A549 (cell line): Measurements from ENCODE around the gene BCAS3. TPM values are rescaled to one million over a fixed set of nuclear protein-coding genes. Genes with fewer than 3 reads are reported as not detected.

Experiments
- ATAC-seq, 2 experiments: fragments of 200-7000 bp in 1 of 2; fragments of >200 bp in 1 of 2; cut with Nextera tagmentation in 1 of 2; cut with Tn5 transposase in 1 of 2; 3 replicates each; pipeline versions ENCODE4 v1.8.0 to v1.9.1; 2018 to 2020; ENCODE audit warnings: mild to moderate bottlenecking in 1 of 2, moderate library complexity in 1 of 2
- CTCF ChIA-PET: fragments of 300-600 bp; sonication (Branson Sonifier 250); formaldehyde crosslinking; extraction: SDS; loops from one replicate; lab custom pipeline; 2021; ENCODE audit warnings: antibody characterized with exemption, inconsistent platforms; lab: Yijun Ruan, JAX
- POLR2A ChIA-PET: fragments of 350-600 bp; formaldehyde crosslinking; extraction: SDS; loops from one replicate; lab custom pipeline; 2021; ENCODE audit warnings: antibody characterized with exemption, inconsistent platforms; lab: Yijun Ruan, JAX
- DNase-seq, 2 experiments: peaks; one replicate each; pipeline versions ENCODE4 v3.0.0 to v3.0.0-alpha.2; 2011 to 2016; ENCODE audit warnings: low read depth in 1 of 2, low spot score in 1 of 2
- FAIRE-seq: peaks from 2 replicates; lab custom pipeline; 2011; peaks lifted over from hg19 to GRCh38; lab: Jason Lieb, UNC
- H3K27ac ChIP-seq, 2 experiments: fragments of >200 bp; sonication (Bioruptor Twin); formaldehyde crosslinking; 3 replicates each; pipeline ENCODE4 v1.5.1; 2016 to 2017
- H3K4me1 ChIP-seq: fragments of >200 bp; sonication (Bioruptor Twin); formaldehyde crosslinking; 3 replicates; pipeline ENCODE4 v1.6.1; 2016
- H3K4me2 ChIP-seq: fragments of >200 bp; sonication (Bioruptor Twin); formaldehyde crosslinking; 3 replicates; pipeline ENCODE4 v1.6.1; 2016
- H3K4me3 ChIP-seq: fragments of >200 bp; sonication (Bioruptor Twin); formaldehyde crosslinking; 3 replicates; pipeline ENCODE4 v1.5.1; 2016
- H3K9me3 ChIP-seq: fragments of >200 bp; sonication (Bioruptor Twin); formaldehyde crosslinking; 3 replicates; pipeline ENCODE4 v1.6.1; 2016
- BHLHE40 ChIP-seq: IDR thresholded peaks from 2 replicates; pipeline ENCODE4 v1.6.1; 2012; ENCODE audit warnings: low read depth, low read length, inconsistent platforms
- CEBPB ChIP-seq, 2 experiments: fragments of >200 bp in 1 of 2; sonication (Bioruptor Twin) in 1 of 2; formaldehyde crosslinking in 1 of 2; IDR thresholded peaks; 2 replicates each; pipeline ENCODE4 v1.6.1; 2012 to 2016
- CHD2 ChIP-seq: fragments of 150-350 bp; IDR thresholded peaks from 2 replicates; pipeline ENCODE4 v1.6.1; 2014; ENCODE audit warnings: low read length; ENCODE audit not compliant: partially characterized antibody
- EHMT2 ChIP-seq: fragments of 200-600 bp; sonication (generic); IDR thresholded peaks from 2 replicates; pipeline ENCODE4 v1.6.1; 2016; ENCODE audit warnings: antibody characterized with exemption, low read depth, mild to moderate bottlenecking, moderate library complexity
- FOXS1 ChIP-seq: fragments of 250-450 bp; sonication (Bioruptor Pico); IDR thresholded peaks from 2 replicates; pipeline ENCODE4 v1.5.0; 2020; ENCODE audit warnings: mild to moderate bottlenecking, moderate library complexity
- GATA3 ChIP-seq: IDR thresholded peaks from 2 replicates; pipeline ENCODE4 v1.6.1; 2012; ENCODE audit warnings: borderline replicate concordance
- HDAC2 ChIP-seq: fragments of 200-600 bp; sonication (generic); IDR thresholded peaks from 2 replicates; pipeline ENCODE4 v1.6.1; 2016
- HEYL ChIP-seq: fragments of 250-450 bp; sonication (Bioruptor Pico); IDR thresholded peaks from 2 replicates; pipeline ENCODE4 v1.8.0; 2021; ENCODE audit warnings: mild to moderate bottlenecking, moderate library complexity
- HOXA7 ChIP-seq: fragments of 250-450 bp; sonication (Bioruptor Pico); IDR thresholded peaks from 2 replicates; pipeline ENCODE4 v1.5.0; 2020; ENCODE audit warnings: mild to moderate bottlenecking, moderate library complexity
- HOXB13 ChIP-seq: fragments of 250-450 bp; sonication (Bioruptor Pico); IDR thresholded peaks from 2 replicates; pipeline ENCODE4 v1.5.0; 2020; ENCODE audit warnings: low read depth, mild to moderate bottlenecking, moderate library complexity
- JUN ChIP-seq, 2 experiments: fragments of >200 bp; sonication (Bioruptor Twin); formaldehyde crosslinking; IDR thresholded peaks; 2 replicates in 1 of 2; 3 replicates in 1 of 2; pipeline ENCODE4 v1.6.1; 2016 to 2017
- JUNB ChIP-seq: fragments of >200 bp; sonication (Bioruptor Twin); formaldehyde crosslinking; IDR thresholded peaks from 2 replicates; pipeline ENCODE4 v1.6.1; 2016
- MAFK ChIP-seq: fragments of 450-650 bp; IDR thresholded peaks from 2 replicates; pipeline ENCODE4 v1.6.1; 2014; ENCODE audit not compliant: partially characterized antibody
- NR3C1 ChIP-seq: fragments of >200 bp; sonication (Bioruptor Twin); formaldehyde crosslinking; IDR thresholded peaks from 3 replicates; pipeline ENCODE4 v1.6.1; 2017
- PHF8 ChIP-seq: fragments of 200-600 bp; sonication (generic); IDR thresholded peaks from 2 replicates; pipeline ENCODE4 v1.6.1; 2016; ENCODE audit warnings: low read depth, mild to moderate bottlenecking, antibody characterized with exemption, moderate library complexity, borderline replicate concordance
- POLR2AphosphoS2 ChIP-seq: conservative IDR thresholded peaks from 2 replicates; pipeline ENCODE4 v1.6.1; 2012; ENCODE audit warnings: low read length, improper control_type of control experiment, inconsistent platforms
- RNF2 ChIP-seq: fragments of 200-600 bp; sonication (generic); IDR thresholded peaks from 2 replicates; pipeline ENCODE4 v1.6.1; 2016; ENCODE audit warnings: low read depth, mild to moderate bottlenecking, antibody characterized with exemption, moderate library complexity, borderline replicate concordance
- SMC3 ChIP-seq: fragments of >200 bp; sonication (Bioruptor Twin); formaldehyde crosslinking; IDR thresholded peaks from 3 replicates; pipeline ENCODE4 v1.6.1; 2018; ENCODE audit warnings: inconsistent platforms
- SREBF2 ChIP-seq: fragments of 450-650 bp; IDR thresholded peaks from 2 replicates; pipeline ENCODE4 v1.6.1; 2014; ENCODE audit warnings: mild to moderate bottlenecking, moderate library complexity
- TFCP2L1 ChIP-seq: fragments of 250-450 bp; sonication (Bioruptor Pico); IDR thresholded peaks from 2 replicates; pipeline ENCODE4 v1.5.0; 2021; ENCODE audit warnings: mild to moderate bottlenecking
- TP53 ChIP-seq: fragments of 250-450 bp; sonication (Bioruptor Pico); IDR thresholded peaks from 2 replicates; pipeline ENCODE4 v1.5.0; 2021; ENCODE audit warnings: mild to moderate bottlenecking, moderate library complexity
- ZNF302 ChIP-seq: fragments of 250-450 bp; sonication (Bioruptor Pico); IDR thresholded peaks from 2 replicates; pipeline ENCODE4 v1.9.0; 2021; ENCODE audit warnings: inconsistent platforms, mild to moderate bottlenecking, moderate library complexity
- ZSCAN20 ChIP-seq: fragments of 250-450 bp; sonication (Bioruptor Pico); IDR thresholded peaks from 2 replicates; pipeline ENCODE4 v1.8.0; 2022; ENCODE audit warnings: mild to moderate bottlenecking, moderate library complexity
- WGBS: methylation state at CpG from one replicate; pipeline ENCODE4 v1.1.6; 2017; ENCODE audit errors: missing lambda C conversion rate; 5-methylcytosine and 5-hydroxymethylcytosine counted together
- polyA plus RNA-seq, 4 experiments: library from polyadenylated mRNA; depleted of rRNA in 3 of 4; stranded (reverse); fragments of >200 nt; fragmentation: RNase III in 1 of 4; extraction: RNeasy Plus Mini Kit Qiagen cat#74134 plus additional on column Dnase treatment in 1 of 4; gene quantifications; 2 replicates in 3 of 4; 3 replicates in 1 of 4; pipeline ENCODE4 v1.2.3, GENCODE V29; 2011 to 2017
- TF ChIP-seq, protein P1 (sequence below): IDR thresholded peaks from 2 replicates; pipeline ENCODE4 v1.6.1; 2012
- TF ChIP-seq, protein P2 (sequence below): fragments of 450-650 bp; IDR thresholded peaks from 2 replicates; pipeline ENCODE4 v1.6.1; 2014; ENCODE audit warnings: antibody characterized with exemption
- TF ChIP-seq, protein P3 (sequence below): IDR thresholded peaks from 2 replicates; pipeline ENCODE4 v1.6.1; 2012; ENCODE audit warnings: low read depth, borderline replicate concordance
- TF ChIP-seq, protein P4 (sequence below): fragments of 150-350 bp; IDR thresholded peaks from 2 replicates; pipeline ENCODE4 v1.6.1; 2014; ENCODE audit warnings: low read depth, mild to moderate bottlenecking, low read length

BCAS3 gene
- polyA plus RNA-seq, 2 of the 4 experiments (the other 2 are of a cell fraction): 14.7 to 43.4 TPM

DNA sequence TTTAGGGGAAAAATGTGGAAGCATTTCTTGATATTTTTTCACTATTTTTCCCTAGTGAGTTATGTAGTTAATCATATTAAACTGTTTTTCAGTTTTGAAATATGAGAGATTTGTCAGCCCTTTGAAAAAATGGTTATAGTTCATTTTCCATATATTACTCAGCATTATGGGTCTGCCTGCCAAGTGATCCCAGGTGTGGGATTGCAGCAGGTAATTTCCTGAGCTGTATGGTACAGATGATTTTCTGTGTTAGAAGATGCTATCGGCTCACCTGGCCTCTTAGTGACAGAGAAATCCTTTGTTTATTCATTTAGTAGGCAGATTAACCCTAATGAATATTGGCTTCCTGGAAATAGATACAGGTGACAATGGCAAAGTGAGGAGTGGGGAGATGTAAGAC lies 446.9 kb downstream of the BCAS3 start:
- POLR2A ChIA-PET: no interaction called here
- ATAC-seq (no peak), FAIRE-seq (no peak), DNase-seq (no peak)
- Histone ChIP-seq H3K4me3 (no peak overlapping the region), H3K27ac (no peak overlapping the region), H3K9me3 (no peaks in the 10 kb centered on the region), H3K4me2 (no peak overlapping the region), H3K4me1 (no peaks in the 10 kb centered on the region)
- WGBS: 88% methylated on average over 1 of the region's 1 CpG
- TF ChIP-seq CEBPB (IDR thresholded peaks at IDR 0.05) (no peak), RNF2 (no peak), CHD2 (no peak), MAFK (no peak), PHF8 (no peak), HDAC2 (no peak), HEYL (CRISPR knock-in tag) (no peak), SREBF2 (no peak), BHLHE40 (no peak), GATA3 (no peak), JUN (IDR thresholded peaks at IDR 0.05) (no peak), TFCP2L1 (CRISPR knock-in tag) (no peak), HOXB13 (no peak), EHMT2 (no peak), JUNB (no peak), TP53 (CRISPR knock-in tag) (no peak), POLR2AphosphoS2 (no peak), FOXS1 (no peak)
- TF ChIP-seq, protein P1, sequence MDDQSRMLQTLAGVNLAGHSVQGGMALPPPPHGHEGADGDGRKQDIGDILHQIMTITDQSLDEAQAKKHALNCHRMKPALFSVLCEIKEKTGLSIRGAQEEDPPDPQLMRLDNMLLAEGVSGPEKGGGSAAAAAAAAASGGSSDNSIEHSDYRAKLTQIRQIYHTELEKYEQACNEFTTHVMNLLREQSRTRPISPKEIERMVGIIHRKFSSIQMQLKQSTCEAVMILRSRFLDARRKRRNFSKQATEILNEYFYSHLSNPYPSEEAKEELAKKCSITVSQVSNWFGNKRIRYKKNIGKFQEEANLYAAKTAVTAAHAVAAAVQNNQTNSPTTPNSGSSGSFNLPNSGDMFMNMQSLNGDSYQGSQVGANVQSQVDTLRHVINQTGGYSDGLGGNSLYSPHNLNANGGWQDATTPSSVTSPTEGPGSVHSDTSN: no peak
- TF ChIP-seq, all 56 proteins: peak for 0
- CTCF ChIA-PET: interaction anchor here (0.6 kb wide), 1 partner anchor 412 kb away, joined by 3 read pairs; no protein-coding TSS in a partner anchor

DNA sequence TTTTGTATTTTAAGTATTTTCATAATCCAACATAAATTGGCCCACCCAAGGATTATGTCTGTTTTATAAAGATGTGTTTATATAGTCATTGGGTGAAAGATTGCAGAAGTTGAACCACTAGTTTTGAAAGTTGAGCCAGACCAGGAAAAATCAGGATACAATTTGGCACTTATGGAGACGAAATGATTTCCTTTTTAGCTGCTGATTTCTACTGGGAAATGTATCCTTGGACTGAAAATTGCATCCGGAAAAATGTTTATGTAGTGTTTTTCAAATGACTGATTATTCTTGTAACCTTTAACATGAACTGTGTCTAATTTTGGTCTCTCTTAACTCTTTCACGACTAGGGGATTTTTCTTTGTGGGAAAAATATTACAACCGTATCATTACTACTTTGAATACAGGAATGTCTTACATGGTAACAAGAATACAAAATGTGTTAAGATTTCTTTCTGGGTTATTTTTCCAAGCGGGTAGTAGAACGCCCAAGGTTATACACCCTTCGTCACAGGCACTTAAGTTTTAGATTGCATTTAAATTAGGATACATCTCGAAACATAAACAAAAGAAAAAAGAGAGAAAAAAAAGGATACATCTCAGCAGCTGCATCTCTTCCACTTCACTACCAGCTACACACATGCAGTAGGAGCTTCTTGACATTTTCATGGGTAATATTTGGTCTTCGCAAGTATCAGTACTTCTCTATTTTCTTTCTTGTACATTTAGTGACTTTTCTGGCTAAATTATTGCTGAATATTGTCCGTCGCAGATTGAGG lies 449.0 kb downstream of the BCAS3 start:
- no peak overlapping the region for H3K4me2 ChIP-seq
- no peak overlapping the region for H3K4me3 ChIP-seq
- DNase-seq (no peak), FAIRE-seq (no peak), ATAC-seq (no peak)
- no peaks in the 10 kb centered on the region for H3K4me1 ChIP-seq
- H3K9me3 ChIP-seq: no peaks in the 10 kb centered on the region
- no peak overlapping the region for H3K27ac ChIP-seq
- CTCF ChIA-PET: interaction anchor here (1.6 kb wide), 1 partner anchor 406 kb away, joined by 4 read pairs; no protein-coding TSS in a partner anchor
- WGBS: 88% methylated on average over 11 of the region's 11 CpGs
- POLR2A ChIA-PET: no interaction called here
- TF ChIP-seq HOXB13 (no peak), JUN (IDR thresholded peaks at IDR 0.05) (no peak), JUNB (no peak), ZNF302 (CRISPR knock-in tag) (no peak), MAFK (no peak), ZSCAN20 (CRISPR knock-in tag) (no peak), CEBPB (IDR thresholded peaks at IDR 0.05) (no peak), NR3C1 (no peak), RNF2 (no peak), SMC3 (no peak), HOXA7 (CRISPR knock-in tag) (no peak), HEYL (CRISPR knock-in tag) (no peak), HDAC2 (no peak)
- TF ChIP-seq, protein P2, sequence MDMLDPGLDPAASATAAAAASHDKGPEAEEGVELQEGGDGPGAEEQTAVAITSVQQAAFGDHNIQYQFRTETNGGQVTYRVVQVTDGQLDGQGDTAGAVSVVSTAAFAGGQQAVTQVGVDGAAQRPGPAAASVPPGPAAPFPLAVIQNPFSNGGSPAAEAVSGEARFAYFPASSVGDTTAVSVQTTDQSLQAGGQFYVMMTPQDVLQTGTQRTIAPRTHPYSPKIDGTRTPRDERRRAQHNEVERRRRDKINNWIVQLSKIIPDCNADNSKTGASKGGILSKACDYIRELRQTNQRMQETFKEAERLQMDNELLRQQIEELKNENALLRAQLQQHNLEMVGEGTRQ: no peak
- TF ChIP-seq, protein P3, sequence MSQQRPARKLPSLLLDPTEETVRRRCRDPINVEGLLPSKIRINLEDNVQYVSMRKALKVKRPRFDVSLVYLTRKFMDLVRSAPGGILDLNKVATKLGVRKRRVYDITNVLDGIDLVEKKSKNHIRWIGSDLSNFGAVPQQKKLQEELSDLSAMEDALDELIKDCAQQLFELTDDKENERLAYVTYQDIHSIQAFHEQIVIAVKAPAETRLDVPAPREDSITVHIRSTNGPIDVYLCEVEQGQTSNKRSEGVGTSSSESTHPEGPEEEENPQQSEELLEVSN: no peak
- TF ChIP-seq, protein P4, sequence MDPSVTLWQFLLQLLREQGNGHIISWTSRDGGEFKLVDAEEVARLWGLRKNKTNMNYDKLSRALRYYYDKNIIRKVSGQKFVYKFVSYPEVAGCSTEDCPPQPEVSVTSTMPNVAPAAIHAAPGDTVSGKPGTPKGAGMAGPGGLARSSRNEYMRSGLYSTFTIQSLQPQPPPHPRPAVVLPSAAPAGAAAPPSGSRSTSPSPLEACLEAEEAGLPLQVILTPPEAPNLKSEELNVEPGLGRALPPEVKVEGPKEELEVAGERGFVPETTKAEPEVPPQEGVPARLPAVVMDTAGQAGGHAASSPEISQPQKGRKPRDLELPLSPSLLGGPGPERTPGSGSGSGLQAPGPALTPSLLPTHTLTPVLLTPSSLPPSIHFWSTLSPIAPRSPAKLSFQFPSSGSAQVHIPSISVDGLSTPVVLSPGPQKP: no peak
